Stomach (tissue), 4 donors: ENCODE results near the gene NPIPA5.

Source experiments
- CTCF ChIP-seq, 7 experiments: fragments of 450-650 bp in 4 of 7; fragments of 200-600 bp in 3 of 7; sonication (generic) in 3 of 7; IDR thresholded peaks; one replicate each; pipeline ENCODE4 v1.5.1; 2016 to 2019; ENCODE audit warnings: antibody characterized with exemption in 7 of 7, control low read depth in 2 of 7, mild to moderate bottlenecking in 1 of 7
- POLR2A ChIP-seq, 4 donors: fragments of 450-650 bp; IDR thresholded peaks; one replicate each; pipeline ENCODE4 v1.6.1; 2016; ENCODE audit warnings: antibody characterized with exemption in 4 of 4, control low read depth in 2 of 4, mild to moderate bottlenecking in 1 of 4, moderate library complexity in 1 of 4
- POLR2AphosphoS5 ChIP-seq, 3 donors: sonication (generic); formaldehyde crosslinking; IDR thresholded peaks; one replicate each; pipeline ENCODE4 v1.6.1; 2016; ENCODE audit warnings: antibody characterized with exemption in 3 of 3

GRCh38 chr16:15417197-15417596 is 39.1 kb upstream of the NPIPA5 start:
- TF ChIP-seq POLR2AphosphoS5 (IDR thresholded peaks at IDR 0.05) (no peak), POLR2A (IDR thresholded peaks at IDR 0.05) (no peak), CTCF (IDR thresholded peaks at IDR 0.05) (no peak)
